AG04450 (cell line): ENCODE data around the gene ABAT. TPM values are rescaled to one million over a fixed set of nuclear protein-coding genes. Genes with fewer than 3 reads are reported as not detected.

ENCODE experiments used
- CTCF ChIA-PET: fragments of 300-600, 350-600 bp; formaldehyde crosslinking; extraction: SDS; loops from one replicate; lab custom pipeline; 2022; ENCODE audit warnings: antibody characterized with exemption, inconsistent platforms; lab: Charles Lee
- POLR2A ChIA-PET: fragments of 350-600 bp; formaldehyde crosslinking; extraction: SDS; loops from one replicate; lab custom pipeline; 2021; ENCODE audit warnings: antibody characterized with exemption, inconsistent platforms; lab: Yijun Ruan, JAX
- DNase-seq: peaks from one replicate; pipeline ENCODE4 v3.0.0-alpha.2; 2011; ENCODE audit warnings: low read depth, low spot score
- H3K27ac ChIP-seq: one replicate; pipeline ENCODE4 v1.5.1; 2012; ENCODE audit warnings: low read depth, low read length, control low read depth
- H3K27me3 ChIP-seq: one replicate; pipeline ENCODE4 v1.6.0; 2012; ENCODE audit warnings: low read length; ENCODE audit not compliant: control insufficient read depth, insufficient read depth
- H3K4me3 ChIP-seq: 2 replicates; pipeline ENCODE4 v1.5.1; 2011; ENCODE audit warnings: mild to moderate bottlenecking, low read depth, low read length, control low read depth
- H3K9me3 ChIP-seq: 2 replicates; pipeline ENCODE4 v1.5.1; 2012; ENCODE audit warnings: low read length; ENCODE audit not compliant: control insufficient read depth, insufficient read depth
- CTCF ChIP-seq: IDR thresholded peaks from 2 replicates; pipeline ENCODE4 v1.5.1; 2011; ENCODE audit warnings: low read depth, low read length, control low read depth, inconsistent platforms
- polyA plus RNA-seq: library from polyadenylated mRNA; depleted of rRNA; stranded (reverse); fragments of >200 nt; gene quantifications from 2 replicates; pipeline ENCODE4 v1.2.3, GENCODE V29; 2011

Gene ABAT
- polyA plus RNA-seq, 1 experiment = 6.6 TPM

GRCh38 chr16:8808613-8809353 is 134.4 kb downstream of the ABAT start:
- ChIA-PET CTCF (interaction anchor here (0.6 kb wide), 1 partner anchor 8 kb away, joined by 3 read pairs; no protein-coding TSS in a partner anchor), POLR2A (interaction anchor here (0.8 to 1.7 kb wide), 2 partner anchors 11 kb away, joined by 6 to 13 read pairs; partner anchors contain the start of genes PMM2 and TMEM186)
- TF ChIP-seq CTCF = no peak

GRCh38 chr16:8812162-8812843 is 137.9 kb downstream of the ABAT start:
- Histone ChIP-seq H3K27me3 (no peaks in the 10 kb centered on the region), H3K27ac (no peak overlapping the region), H3K4me3 (no peak overlapping the region), H3K9me3 (no peaks in the 10 kb centered on the region)
- TF ChIP-seq CTCF = no peak
- no peak for DNase-seq
- ChIA-PET POLR2A (interaction anchor here (0.5 kb wide), 1 partner anchor 69 kb away, joined by 3 read pairs; no protein-coding TSS in a partner anchor), CTCF (no interaction called here)

More at GRCh38 chr16:8808613-8809353, 134.4 kb downstream of the ABAT start:
- H3K9me3 ChIP-seq = no peaks in the 10 kb centered on the region
- DNase-seq = no peak
- H3K4me3 ChIP-seq = no peak overlapping the region
- no peaks in the 10 kb centered on the region for H3K27me3 ChIP-seq
- no peak overlapping the region for H3K27ac ChIP-seq

- Histone ChIP-seq H3K9me3 (no peaks in the 10 kb centered on the region), H3K27me3 (no peaks in the 10 kb centered on the region), H3K4me3 (no peak overlapping the region), H3K27ac (no peak overlapping the region)
- no peak for DNase-seq
- CTCF ChIA-PET = no interaction called here
- POLR2A ChIA-PET = no interaction called here
- TF ChIP-seq CTCF = no peak
Observed at GRCh38 chr16:8814095-8814806, 139.8 kb downstream of the ABAT start.

GRCh38 chr16:8816967-8817655 is 142.7 kb downstream of the ABAT start:
- ChIA-PET POLR2A (no interaction called here), CTCF (interaction anchor here (0.5 to 0.9 kb wide), 2 partner anchors 9 to 30 kb away, joined by 3 read pairs; no protein-coding TSS in a partner anchor)
- H3K27me3 ChIP-seq = no peaks in the 10 kb centered on the region
- no peak overlapping the region for H3K27ac ChIP-seq
- H3K9me3 ChIP-seq = no peaks in the 10 kb centered on the region
- TF ChIP-seq CTCF = no peak
- no peak for DNase-seq
- H3K4me3 ChIP-seq = no peak overlapping the region
